ENCODE measurements around the gene ZMYND8. TPM values are rescaled to one million over a fixed set of nuclear protein-coding genes. Genes with fewer than 3 reads are reported as not detected.
A peak's percentile ranks its signal among the peaks of the same experiment; 100 is the strongest.

ZMYND8 gene
- total and polyA plus RNA-seq, 7 donors = 7.8 to 46.0 (median 24.8) TPM

- DNase-seq = peak; percentile 32
- intact Hi-C loops (cut with DNase I) = no loop called here
- Histone ChIP-seq H3K9me3 (no peaks in the 10 kb centered on the region), H3K36me3 (no peaks in the 10 kb centered on the region), H3K4me3 (no peak overlapping the region), H3K27ac (no peak overlapping the region), H3K27me3 (no peaks in the 10 kb centered on the region), H3K4me1 (no peaks in the 10 kb centered on the region)
- TF ChIP-seq CTCF (IDR thresholded peaks at IDR 0.05) (no peak), POLR2A (IDR thresholded peaks at IDR 0.05) (no peak), EP300 (IDR thresholded peaks at IDR 0.05) (no peak)
- WGBS, 2 donors = 85 to 89% methylated on average over 4 of the region's 4 CpGs
Measured at GRCh38 chr20:47165376-47165865, 191.1 kb downstream of the ZMYND8 start.

GRCh38 chr20:47164140-47164539 lies 192.4 kb downstream of the ZMYND8 start:
- TF ChIP-seq CTCF (IDR thresholded peaks at IDR 0.05) (no peak), EP300 (IDR thresholded peaks at IDR 0.05) (no peak), POLR2A (IDR thresholded peaks at IDR 0.05) (no peak), POLR2AphosphoS5 (IDR thresholded peaks at IDR 0.05) (no peak)
- H3K4me3 ChIP-seq = no peak overlapping the region
- H3K36me3 ChIP-seq = no peaks in the 10 kb centered on the region
- H3K4me1 ChIP-seq = no peaks in the 10 kb centered on the region
- no peak for DNase-seq
- intact Hi-C loops (cut with DNase I) = no loop called here
- 91 to 94% methylated on average over 13 of the region's 13 CpGs for WGBS, 2 donors
- H3K9me3 ChIP-seq = no peaks in the 10 kb centered on the region
- no peak overlapping the region for H3K27ac ChIP-seq
- no peaks in the 10 kb centered on the region for H3K27me3 ChIP-seq

- no peaks in the 10 kb centered on the region for H3K36me3 ChIP-seq
- no peak overlapping the region for H3K4me3 ChIP-seq
- 91% methylated on average over 10 of the region's 10 CpGs for WGBS, 2 donors
- no peaks in the 10 kb centered on the region for H3K27me3 ChIP-seq
- TF ChIP-seq CTCF (IDR thresholded peaks at IDR 0.05) (no peak), POLR2A (IDR thresholded peaks at IDR 0.05) (no peak), POLR2AphosphoS5 (IDR thresholded peaks at IDR 0.05) (no peak), EP300 (IDR thresholded peaks at IDR 0.05) (no peak)
- no peaks in the 10 kb centered on the region for H3K4me1 ChIP-seq
- no peak overlapping the region for H3K27ac ChIP-seq
- intact Hi-C loops (cut with DNase I) = no loop called here
- no peak for DNase-seq
- no peaks in the 10 kb centered on the region for H3K9me3 ChIP-seq
Measured at GRCh38 chr20:47161411-47161810, 195.1 kb downstream of the ZMYND8 start.

DNA sequence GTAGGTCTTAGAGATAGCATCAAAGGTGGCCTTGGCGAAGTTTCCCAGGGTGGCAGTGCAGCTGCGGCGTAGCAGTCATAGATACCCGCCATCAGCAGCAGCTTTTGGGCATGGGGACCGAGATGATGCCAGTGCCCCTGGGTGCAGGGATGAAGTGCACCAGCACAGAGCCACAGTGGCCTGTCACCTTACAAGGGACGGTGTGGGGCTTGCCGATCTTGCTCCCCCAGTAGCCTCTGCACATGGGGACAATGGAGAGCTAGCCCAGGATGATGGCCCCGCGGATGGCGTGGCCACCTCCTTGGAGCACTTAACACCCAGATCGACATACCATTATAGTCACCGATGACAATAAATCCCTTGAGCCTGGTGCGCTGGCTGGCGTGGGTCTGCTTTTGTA lies 195.5 kb downstream of the ZMYND8 start:
- peak; percentile 34 for DNase-seq
- intact Hi-C loops (cut with DNase I) = no loop called here
- no peak overlapping the region for H3K4me3 ChIP-seq
- H3K36me3 ChIP-seq = no peaks in the 10 kb centered on the region
- H3K27ac ChIP-seq = no peak overlapping the region
- WGBS, 2 donors = 85 to 90% methylated on average over 14 of the region's 14 CpGs
- H3K9me3 ChIP-seq = no peaks in the 10 kb centered on the region
- no peaks in the 10 kb centered on the region for H3K27me3 ChIP-seq
- H3K4me1 ChIP-seq = no peaks in the 10 kb centered on the region
- TF ChIP-seq EP300 (IDR thresholded peaks at IDR 0.05) = no peak
- no peak for TF ChIP-seq POLR2AphosphoS5 (IDR thresholded peaks at IDR 0.05)
- no peak for TF ChIP-seq POLR2A (IDR thresholded peaks at IDR 0.05)
- TF ChIP-seq CTCF (IDR thresholded peaks at IDR 0.05) = no peak

DNA sequence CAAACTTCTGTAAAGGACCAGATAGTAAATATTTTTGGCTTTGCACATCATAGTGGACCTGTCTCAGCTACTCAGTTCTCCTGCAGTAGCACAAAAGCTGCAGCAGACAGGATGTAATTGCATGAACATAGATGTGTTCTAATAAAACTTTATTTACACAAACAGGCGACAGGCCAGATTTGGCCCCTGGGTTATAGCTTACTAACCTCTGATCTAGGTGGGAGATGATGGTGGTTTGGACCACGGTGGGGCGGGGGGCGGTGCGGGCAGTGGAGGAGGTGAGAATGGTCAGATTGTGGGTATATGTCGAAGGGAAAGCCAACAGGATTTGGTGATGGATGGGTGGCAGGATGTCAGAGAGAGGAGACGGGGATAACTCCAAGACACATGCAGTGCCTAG lies 196.3 kb downstream of the ZMYND8 start:
- H3K27ac ChIP-seq = no peak overlapping the region

More for the DNA sequence above, 196.3 kb downstream of the ZMYND8 start:
- H3K9me3 ChIP-seq = no peaks in the 10 kb centered on the region
- H3K36me3 ChIP-seq = no peaks in the 10 kb centered on the region
- DNase-seq = peak; percentile 36
- 91 to 92% methylated on average over 7 of the region's 7 CpGs for whole genome bisulfite sequencing, 2 donors
- H3K4me1 ChIP-seq = no peaks in the 10 kb centered on the region
- TF ChIP-seq CTCF (IDR thresholded peaks at IDR 0.05) (no peak), POLR2AphosphoS5 (IDR thresholded peaks at IDR 0.05) (no peak), EP300 (IDR thresholded peaks at IDR 0.05) (no peak), POLR2A (IDR thresholded peaks at IDR 0.05) (no peak)
- intact Hi-C loops (cut with DNase I) = no loop called here
- H3K4me3 ChIP-seq = no peak overlapping the region
- no peaks in the 10 kb centered on the region for H3K27me3 ChIP-seq
